Stomach smooth muscle (tissue), 2 donors: ENCODE data around the gene NKAIN1.
"Not testable (repeated sequence)": the region's sequence is repeated elsewhere in the genome, so short reads cannot be mapped to it uniquely, and the experiment has no call there.

ENCODE experiments used
- H3K27ac ChIP-seq: one replicate; pipeline ENCODE4 v1.7.0; 2013; ENCODE audit warnings: mild to moderate bottlenecking, low read length, inconsistent platforms
- H3K27me3 ChIP-seq, 2 donors: one replicate each; pipeline ENCODE4 v1.7.0; 2013; ENCODE audit warnings: low read length in 2 of 2; ENCODE audit not compliant: insufficient read depth in 2 of 2, control insufficient read depth in 1 of 2
- H3K36me3 ChIP-seq, 2 donors: one replicate each; pipeline ENCODE4 v1.7.0; 2013; ENCODE audit warnings: low read length in 2 of 2; ENCODE audit not compliant: control insufficient read depth in 2 of 2, insufficient read depth in 2 of 2
- H3K4me1 ChIP-seq: one replicate; pipeline ENCODE4 v1.7.0; 2013; ENCODE audit warnings: low read length; ENCODE audit not compliant: control insufficient read depth, insufficient read depth
- H3K4me3 ChIP-seq, 2 donors: one replicate each; pipeline ENCODE4 v1.7.0; 2013; ENCODE audit warnings: low read length in 2 of 2
- H3K9ac ChIP-seq, 2 donors: one replicate each; pipeline ENCODE4 v1.7.0; 2013; ENCODE audit warnings: low read length in 2 of 2, mild to moderate bottlenecking in 1 of 2
- H3K9me3 ChIP-seq, 2 donors: one replicate each; pipeline ENCODE4 v1.7.0; 2013; ENCODE audit warnings: low read length in 2 of 2; ENCODE audit not compliant: control insufficient read depth in 2 of 2
- donor health status: healthy.
- donor health status: Pancreatic carcinoma.

The NKAIN1 gene

GRCh38 chr1:31137873-31138272 lies 101.8 kb downstream of the NKAIN1 start:
- not testable (repeated sequence) for H3K36me3 ChIP-seq, H3K27me3 ChIP-seq, H3K9ac ChIP-seq, H3K9me3 ChIP-seq, H3K4me3 ChIP-seq, H3K27ac ChIP-seq, H3K4me1 ChIP-seq

DNA sequence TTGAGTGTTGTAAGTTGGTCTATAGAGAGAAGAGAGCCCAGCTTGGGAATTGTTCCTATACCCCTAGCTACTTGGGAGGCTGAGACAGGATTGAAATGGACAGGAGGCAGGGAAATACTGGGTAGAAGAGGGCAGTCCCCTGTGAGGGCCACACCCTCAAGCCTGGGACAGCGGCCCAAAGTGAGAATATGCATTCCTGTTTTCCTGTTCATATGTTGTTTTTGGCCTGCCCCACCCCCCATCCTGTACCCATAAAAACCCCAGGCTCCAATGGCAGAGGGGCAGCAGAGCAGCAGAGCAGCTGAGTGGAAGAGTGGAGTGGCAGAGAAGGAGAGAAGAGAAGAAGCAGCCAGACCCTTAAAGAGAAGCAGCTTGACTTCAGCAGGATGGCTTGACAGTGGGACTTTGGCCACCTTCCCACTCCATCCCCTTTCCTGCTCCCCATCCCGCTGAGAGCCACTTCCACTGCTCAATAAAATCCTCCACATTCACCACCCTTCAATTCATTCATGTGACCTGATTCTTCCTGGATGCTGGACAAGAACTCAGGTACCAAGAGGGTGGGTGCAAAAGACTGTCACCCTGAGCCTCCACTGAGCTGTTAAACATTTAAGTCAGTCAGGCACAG lies 103.6 kb downstream of the NKAIN1 start:
- Histone ChIP-seq H3K9me3 (no peaks in the 10 kb centered on the region), H3K27me3 (no peaks in the 10 kb centered on the region), H3K36me3 (no peaks in the 10 kb centered on the region), H3K4me3 (no peak overlapping the region), H3K4me1 (no peaks in the 10 kb centered on the region), H3K27ac (no peak overlapping the region), H3K9ac (no peak overlapping the region)

- Histone ChIP-seq H3K27me3 (no peaks in the 10 kb centered on the region), H3K9ac (no peak overlapping the region), H3K36me3 (no peaks in the 10 kb centered on the region), H3K9me3 (no peaks in the 10 kb centered on the region), H3K4me3 (no peak overlapping the region), H3K4me1 (no peaks in the 10 kb centered on the region), H3K27ac (no peak overlapping the region)
Measured at GRCh38 chr1:31133368-31133767, 106.3 kb downstream of the NKAIN1 start.
